Naive thymus-derived CD4-positive, alpha-beta T cell (primary cell): ENCODE measurements around the gene VANGL1. TPM values are rescaled to one million over a fixed set of nuclear protein-coding genes. Genes with fewer than 3 reads are reported as not detected.

Source experiments
- ATAC-seq: fragments of 150-1000 bp; cut with Tn5 transposase; 2 replicates; pipeline ENCODE4 v1.10.0; 2021; ENCODE audit warnings: mild to moderate bottlenecking, moderate library complexity
- CTCF ChIA-PET: fragments of 350-600 bp; sonication (Branson Sonifier 250); formaldehyde crosslinking; loops from one replicate; lab custom pipeline; 2021; ENCODE audit warnings: antibody characterized with exemption; lab: Charles Lee
- POLR2A ChIA-PET: fragments of 350-600 bp; sonication (Branson Sonifier 250); formaldehyde crosslinking; loops from one replicate; lab custom pipeline; 2021; ENCODE audit warnings: antibody characterized with exemption, inconsistent platforms; lab: Charles Lee
- DNase-seq, 9 donors: peaks; one replicate each; pipeline versions ENCODE4 v3.0.0 to v3.0.0-alpha.2; 2020 to 2022; ENCODE audit warnings: mixed read lengths in 1 of 9
- H3K27ac ChIP-seq: one replicate; pipeline ENCODE4 v1.7.0; 2013; ENCODE audit warnings: mild to moderate bottlenecking, low read depth, low read length, moderate library complexity
- H3K27me3 ChIP-seq, 2 donors: one replicate each; pipeline ENCODE4 v1.7.0; 2013; ENCODE audit warnings: low read length in 2 of 2, mild to moderate bottlenecking in 2 of 2, moderate library complexity in 2 of 2; ENCODE audit not compliant: control insufficient read depth in 2 of 2, insufficient read depth in 2 of 2
- H3K36me3 ChIP-seq, 3 experiments: 1 replicate in 2 of 3; 2 replicates in 1 of 3; pipeline ENCODE4 v1.7.0; 2013; ENCODE audit warnings: low read length in 3 of 3, mild to moderate bottlenecking in 3 of 3, moderate library complexity in 1 of 3; ENCODE audit not compliant: insufficient read depth in 3 of 3, control insufficient read depth in 2 of 3
- H3K4me1 ChIP-seq, 2 donors: one replicate each; pipeline ENCODE4 v1.7.0; 2013; ENCODE audit warnings: low read length in 2 of 2, mild to moderate bottlenecking in 2 of 2, moderate library complexity in 1 of 2; ENCODE audit not compliant: control insufficient read depth in 2 of 2, insufficient read depth in 2 of 2
- H3K4me3 ChIP-seq: 2 replicates; pipeline ENCODE4 v1.7.0; 2013; ENCODE audit warnings: mild to moderate bottlenecking, low read length
- H3K9me3 ChIP-seq, 3 experiments: 1 replicate in 2 of 3; 2 replicates in 1 of 3; pipeline ENCODE4 v1.7.0; 2013; ENCODE audit warnings: low read length in 3 of 3; ENCODE audit not compliant: control insufficient read depth in 2 of 3
- H3K27ac Mint-ChIP-seq, 9 donors: one replicate each; pipeline ENCODE4 v1.8.0; 2020 to 2022; ENCODE audit warnings: mixed read lengths in 9 of 9, mild to moderate bottlenecking in 8 of 9, moderate library complexity in 5 of 9, inconsistent platforms in 2 of 9
- H3K27me3 Mint-ChIP-seq, 5 donors: one replicate each; pipeline ENCODE4 v1.8.0; 2021 to 2022; ENCODE audit warnings: mixed read lengths in 5 of 5, mild to moderate bottlenecking in 1 of 5
- H3K36me3 Mint-ChIP-seq, 5 donors: one replicate each; pipeline ENCODE4 v1.8.0; 2020 to 2022; ENCODE audit warnings: mixed read lengths in 5 of 5, mild to moderate bottlenecking in 3 of 5, inconsistent platforms in 1 of 5
- H3K4me1 Mint-ChIP-seq, 7 donors: one replicate each; pipeline ENCODE4 v1.8.0; 2020 to 2022; ENCODE audit warnings: mixed read lengths in 7 of 7, mild to moderate bottlenecking in 3 of 7, inconsistent platforms in 1 of 7
- H3K4me3 Mint-ChIP-seq, 10 donors: one replicate each; pipeline ENCODE4 v1.8.0; 2020 to 2022; ENCODE audit warnings: mild to moderate bottlenecking in 10 of 10, mixed read lengths in 10 of 10, moderate library complexity in 6 of 10, inconsistent platforms in 2 of 10
- H3K9me3 Mint-ChIP-seq, 11 donors: one replicate each; pipeline ENCODE4 v1.8.0; 2020 to 2022; ENCODE audit warnings: mixed read lengths in 11 of 11, mild to moderate bottlenecking in 4 of 11, inconsistent platforms in 1 of 11, moderate library complexity in 1 of 11
- intact Hi-C, 2 donors: fragments of 100-400 bp; cut with micrococcal nuclease; formaldehyde crosslinking; loops; one replicate each; pipeline ENCODE4 v1.15.1; 2023
- polyA plus RNA-seq, 2 donors: library from polyadenylated mRNA; unstranded; fragments of 300-500 nt; fragmentation: Illumina TruSeq; gene quantifications; one replicate each; pipeline ENCODE4 v1.2.3, GENCODE V29; 2021
- total RNA-seq, 6 experiments: library from RNA in 5 of 6; stranded (reverse) in 5 of 6; gene quantifications; 1 replicate in 5 of 6; 2 replicates in 1 of 6; pipeline ENCODE4 v1.2.3 and lab custom pipeline; 2021 to 2026

Gene VANGL1
- total and polyA plus RNA-seq, 7 experiments from 2014 or later: 0.54 to 13.3 (median 1.5) TPM

DNA sequence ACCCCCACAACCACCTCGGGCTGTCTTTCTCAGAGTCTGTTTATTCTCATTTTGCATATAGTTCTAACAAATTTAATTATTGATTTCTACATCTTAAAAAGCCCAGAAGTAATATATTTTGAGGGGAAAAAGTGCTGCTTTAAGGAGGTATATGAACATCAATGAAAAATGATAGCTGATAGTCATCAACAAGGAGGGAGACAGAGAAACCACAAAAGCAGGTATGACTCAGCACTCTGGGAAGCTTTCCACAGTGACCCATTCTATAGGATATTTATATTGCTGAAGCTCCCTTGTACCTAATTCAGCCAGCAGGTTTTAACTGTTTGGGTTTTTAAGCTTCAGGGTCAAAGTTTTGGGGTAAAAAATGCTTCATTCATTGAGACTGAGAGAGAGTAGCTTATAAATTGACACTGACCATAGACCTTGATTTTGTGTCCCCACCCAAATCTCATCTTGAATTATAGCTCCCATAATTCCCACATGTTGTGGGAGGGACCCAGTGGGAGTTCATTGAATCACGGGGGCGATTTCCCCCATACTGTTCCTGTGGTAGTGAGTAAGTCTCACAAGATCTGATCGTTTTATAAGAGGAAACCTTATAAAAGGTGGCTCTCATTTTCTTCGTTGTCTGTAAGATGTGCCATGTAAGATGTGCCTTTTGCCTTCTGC is 27.4 kb downstream of the VANGL1 start:
- no peak overlapping the region for H3K27ac Mint-ChIP-seq

DNA sequence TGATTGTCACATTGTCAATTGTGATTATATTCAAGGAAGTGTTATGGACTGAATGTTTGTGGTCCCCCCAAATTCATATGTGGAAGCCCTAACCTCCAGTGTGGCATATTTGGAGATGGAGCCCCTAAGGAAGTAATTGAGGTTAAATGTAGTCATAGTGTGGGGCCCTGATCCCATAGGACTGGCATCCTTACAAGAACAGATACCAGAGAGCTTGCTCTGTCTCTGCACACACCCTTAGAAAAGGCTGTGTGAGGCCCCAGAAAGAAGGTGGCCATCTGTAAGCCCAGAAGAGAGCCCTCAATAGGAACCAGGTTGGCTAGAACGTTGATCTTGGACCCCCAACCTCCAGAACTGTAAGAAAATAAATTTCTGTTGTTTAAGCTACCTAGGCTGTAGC is 28.1 kb downstream of the VANGL1 start:
- no peaks in the 10 kb centered on the region for H3K27me3 ChIP-seq
- intact Hi-C loops: no loop called here
- no peak overlapping the region for H3K4me3 ChIP-seq
- H3K9me3 ChIP-seq: no peaks in the 10 kb centered on the region
- no peak overlapping the region for H3K27ac ChIP-seq
- CTCF ChIA-PET: no interaction called here
- Mint-ChIP-seq H3K4me1 (peaks cover 0 to 12% (median 0%) of the 10 kb centered on the region in 7 donors), H3K4me3 (no peak overlapping the region), H3K9me3 (peaks cover 0 to 3% (median 0%) of the 10 kb centered on the region in 11 donors), H3K27me3 (no peaks in the 10 kb centered on the region), H3K36me3 (peaks cover 0 to 27% (median 0%) of the 10 kb centered on the region in 5 donors), H3K27ac (no peak overlapping the region)
- DNase-seq: no peak
- POLR2A ChIA-PET: no interaction called here
- no peaks in the 10 kb centered on the region for H3K4me1 ChIP-seq
- no peak for ATAC-seq
- no peaks in the 10 kb centered on the region for H3K36me3 ChIP-seq

More for the DNA sequence above, 27.4 kb downstream of the VANGL1 start:
- Mint-ChIP-seq H3K9me3 (peaks cover 0 to 3% (median 0%) of the 10 kb centered on the region in 11 donors), H3K4me3 (no peak overlapping the region), H3K27me3 (no peaks in the 10 kb centered on the region), H3K4me1 (peaks cover 0 to 12% (median 0%) of the 10 kb centered on the region in 7 donors), H3K36me3 (peaks cover 0 to 30% (median 0%) of the 10 kb centered on the region in 5 donors)
- POLR2A ChIA-PET: no interaction called here
- no peak overlapping the region for H3K4me3 ChIP-seq
- no peaks in the 10 kb centered on the region for H3K36me3 ChIP-seq
- intact Hi-C loops: no loop called here
- no peaks in the 10 kb centered on the region for H3K27me3 ChIP-seq
- no peaks in the 10 kb centered on the region for H3K4me1 ChIP-seq
- no peak overlapping the region for H3K27ac ChIP-seq
- ATAC-seq (no peak), DNase-seq (no peak)
- H3K9me3 ChIP-seq: no peaks in the 10 kb centered on the region
- CTCF ChIA-PET: no interaction called here

DNA sequence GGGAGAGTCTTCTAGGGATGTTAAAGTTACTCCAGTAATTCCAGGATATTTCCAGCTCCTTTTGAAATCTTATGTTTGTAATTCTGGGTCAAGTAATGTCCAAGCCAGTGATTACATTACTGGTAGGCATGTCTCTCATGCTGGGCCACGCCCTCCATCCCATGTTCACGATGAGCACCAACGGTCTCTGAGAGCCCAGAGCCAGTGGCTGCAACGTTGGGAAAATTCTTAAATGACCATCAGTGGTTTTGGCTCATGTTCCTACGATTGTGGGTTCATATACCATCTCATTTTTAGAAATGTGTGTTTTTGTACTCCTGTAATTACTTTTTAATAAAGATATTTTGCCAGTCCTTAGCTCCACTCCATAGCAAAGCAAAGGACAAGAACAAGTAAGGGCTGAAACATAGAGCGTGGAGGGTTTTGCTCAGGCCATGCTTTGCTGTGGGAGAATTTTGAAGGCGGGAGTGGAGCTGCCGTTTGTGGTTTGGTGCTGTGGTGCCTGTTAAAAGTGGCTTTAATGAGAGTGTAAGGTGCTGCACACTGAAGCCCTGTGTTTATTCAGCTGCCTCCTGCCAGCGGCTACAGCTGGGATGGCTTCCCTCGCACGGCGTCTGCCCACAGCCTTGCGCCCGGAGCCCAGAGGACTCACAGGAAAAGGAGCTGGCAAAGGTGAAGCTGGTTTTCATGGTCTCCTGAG is 28.9 kb downstream of the VANGL1 start:
- intact Hi-C loops: no loop called here
- peaks cover 0 to 27% (median 0%) of the 10 kb centered on the region in 5 donors for H3K36me3 Mint-ChIP-seq
- H3K27ac Mint-ChIP-seq: peak overlapping the region in 1 of 9 donors; percentile 15
- H3K9me3 Mint-ChIP-seq: peaks cover 0 to 3% (median 0%) of the 10 kb centered on the region in 11 donors
- ATAC-seq (no peak), DNase-seq (no peak)
- no peaks in the 10 kb centered on the region for H3K27me3 Mint-ChIP-seq
- H3K4me1 Mint-ChIP-seq: peaks cover 0 to 12% (median 0%) of the 10 kb centered on the region in 7 donors
- H3K4me1 ChIP-seq: no peaks in the 10 kb centered on the region
- no peak overlapping the region for H3K4me3 Mint-ChIP-seq
- H3K27ac ChIP-seq: no peak overlapping the region
- no peaks in the 10 kb centered on the region for H3K36me3 ChIP-seq
- POLR2A ChIA-PET: no interaction called here
- CTCF ChIA-PET: no interaction called here
- H3K9me3 ChIP-seq: no peaks in the 10 kb centered on the region
- no peaks in the 10 kb centered on the region for H3K27me3 ChIP-seq
- H3K4me3 ChIP-seq: no peak overlapping the region

DNA sequence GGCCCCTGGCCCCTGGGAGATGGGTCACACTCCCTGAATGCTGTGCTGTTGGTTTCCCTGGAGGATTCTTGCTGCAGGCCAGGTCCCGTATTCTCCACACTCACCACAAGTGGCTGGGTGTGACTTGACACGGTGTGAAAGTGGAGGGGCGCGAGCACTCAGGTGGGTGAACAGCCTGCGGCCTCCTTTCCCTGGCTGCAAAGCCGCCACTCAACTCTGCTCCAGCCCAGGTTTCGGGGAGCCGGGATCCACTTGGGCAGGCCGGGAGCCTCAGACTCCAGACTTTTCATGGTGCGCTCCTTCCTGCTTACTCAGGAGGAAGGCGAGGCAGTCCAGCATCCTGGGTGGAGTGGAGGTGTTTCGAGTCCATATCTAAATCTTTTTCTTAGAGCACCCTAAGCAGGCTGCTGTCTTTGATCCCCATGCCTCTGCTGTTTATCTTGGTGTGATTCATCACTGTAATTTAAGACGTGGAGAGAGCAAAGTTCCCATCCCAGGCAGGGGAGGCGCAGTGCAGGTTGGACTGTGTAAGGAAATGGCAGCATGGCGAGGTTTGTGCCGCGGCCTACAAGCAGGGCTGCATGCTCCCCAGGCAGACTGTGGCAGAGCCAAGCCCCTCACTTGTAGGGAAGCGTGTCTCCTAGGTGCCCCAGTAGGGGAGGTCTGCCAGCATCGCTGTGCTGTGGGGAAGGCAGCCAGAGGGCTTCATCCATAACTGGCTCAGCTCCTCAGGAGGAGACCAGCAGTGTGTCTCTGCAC is 29.6 kb downstream of the VANGL1 start:
- DNase-seq (no peak), ATAC-seq (no peak)
- Histone ChIP-seq H3K27ac (no peak overlapping the region), H3K36me3 (no peaks in the 10 kb centered on the region), H3K4me1 (no peaks in the 10 kb centered on the region), H3K27me3 (no peaks in the 10 kb centered on the region), H3K4me3 (no peak overlapping the region), H3K9me3 (no peaks in the 10 kb centered on the region)
- H3K9me3 Mint-ChIP-seq: peaks cover 0 to 3% (median 0%) of the 10 kb centered on the region in 11 donors
- intact Hi-C loops: no loop called here
- no peaks in the 10 kb centered on the region for H3K27me3 Mint-ChIP-seq
- no peak overlapping the region for H3K4me3 Mint-ChIP-seq
- H3K27ac Mint-ChIP-seq: no peak overlapping the region
- ChIA-PET CTCF (no interaction called here), POLR2A (no interaction called here)
- H3K36me3 Mint-ChIP-seq: peaks cover 0 to 23% (median 0%) of the 10 kb centered on the region in 5 donors
- H3K4me1 Mint-ChIP-seq: peaks cover 0 to 12% (median 0%) of the 10 kb centered on the region in 7 donors

DNA sequence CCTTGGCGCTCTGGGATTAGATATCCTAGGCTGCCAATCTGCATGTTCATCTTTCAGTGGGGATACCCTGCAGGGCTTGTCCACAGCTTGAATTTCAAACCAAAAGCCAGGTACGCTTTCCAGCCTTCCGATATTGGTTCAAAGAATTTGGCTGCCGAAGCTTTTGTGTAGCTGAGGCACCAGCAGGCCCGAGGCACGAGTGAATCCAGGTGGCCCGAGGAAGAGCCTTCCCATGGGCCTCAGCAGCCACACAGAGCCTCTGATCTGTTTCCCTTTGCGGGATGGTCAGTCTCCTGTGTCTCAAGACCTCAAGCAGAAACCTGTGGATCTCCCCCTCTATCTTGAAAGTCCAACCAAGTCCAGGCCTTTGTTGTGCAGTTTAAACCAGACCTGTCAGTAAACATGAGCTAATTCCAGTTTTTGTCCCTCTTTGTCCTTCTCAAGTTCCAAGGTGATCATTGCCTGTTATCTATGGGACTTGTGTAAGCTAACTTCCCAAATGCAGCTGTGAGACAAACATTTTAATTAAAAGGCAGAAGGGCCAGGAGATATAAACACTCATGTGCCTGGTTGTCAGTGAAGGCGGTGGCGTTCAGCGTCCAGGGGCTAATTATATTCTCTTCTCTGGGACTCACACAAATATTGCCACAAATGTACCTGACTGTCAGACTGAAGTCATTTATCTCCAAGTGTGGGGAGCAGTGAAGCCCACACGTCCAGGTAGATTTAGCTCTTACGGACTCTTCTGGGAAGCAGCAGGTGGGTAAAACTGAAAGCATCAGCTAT is 30.6 kb downstream of the VANGL1 start:
- H3K27ac ChIP-seq: no peak overlapping the region
- Mint-ChIP-seq H3K9me3 (peaks cover 0 to 3% (median 0%) of the 10 kb centered on the region in 11 donors), H3K36me3 (peaks cover 0 to 21% (median 0%) of the 10 kb centered on the region in 5 donors), H3K4me3 (no peak overlapping the region), H3K27me3 (no peaks in the 10 kb centered on the region), H3K4me1 (peaks cover 0 to 14% (median 0%) of the 10 kb centered on the region in 7 donors), H3K27ac (no peak overlapping the region)
- ChIA-PET POLR2A (no interaction called here), CTCF (interaction anchor here (0.6 kb wide), 1 partner anchor 418 kb away, joined by 3 read pairs; no protein-coding TSS in a partner anchor)
- H3K4me1 ChIP-seq: no peaks in the 10 kb centered on the region
- ATAC-seq (no peak), DNase-seq (no peak)
- no peaks in the 10 kb centered on the region for H3K36me3 ChIP-seq
- no peaks in the 10 kb centered on the region for H3K9me3 ChIP-seq
- no peak overlapping the region for H3K4me3 ChIP-seq
- intact Hi-C loops: no loop called here
- no peaks in the 10 kb centered on the region for H3K27me3 ChIP-seq

DNA sequence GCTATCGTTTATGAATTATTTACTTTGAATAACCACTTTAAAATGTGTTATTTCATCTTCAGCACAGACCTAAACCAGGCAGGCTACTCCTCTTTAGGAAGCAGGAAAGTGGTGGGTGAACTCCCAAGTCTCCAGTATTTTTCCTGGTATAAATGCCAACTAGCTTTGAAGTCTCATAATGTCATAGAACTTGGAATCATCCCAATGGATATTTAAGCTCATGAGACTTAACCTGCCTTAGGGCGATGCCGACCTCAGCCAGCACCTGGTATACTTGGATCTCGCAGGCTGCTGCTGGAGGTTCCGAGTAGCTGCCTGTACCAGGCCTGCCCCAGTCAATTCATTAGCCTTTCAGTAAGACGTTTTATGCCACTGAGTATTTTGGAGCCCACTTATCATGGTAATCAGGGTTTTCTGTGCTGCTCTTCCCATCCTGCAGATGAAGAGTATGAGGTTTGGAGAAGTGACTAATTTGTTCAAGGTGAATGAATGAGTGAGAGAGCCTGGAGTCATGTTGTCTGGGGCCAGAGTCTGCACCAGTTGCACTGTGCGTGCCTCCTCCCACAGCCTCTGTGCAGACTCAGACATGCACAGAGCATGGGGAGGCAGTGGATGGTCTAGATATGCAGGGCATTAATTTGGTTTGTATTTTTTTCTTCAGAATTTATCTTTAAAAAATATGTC is 34.9 kb downstream of the VANGL1 start:
- H3K27me3 ChIP-seq: no peaks in the 10 kb centered on the region
- H3K4me1 ChIP-seq: no peaks in the 10 kb centered on the region
- Mint-ChIP-seq H3K27me3 (no peaks in the 10 kb centered on the region), H3K9me3 (no peaks in the 10 kb centered on the region), H3K4me1 (peaks cover 0 to 5% (median 0%) of the 10 kb centered on the region in 7 donors), H3K36me3 (peaks cover 0 to 3% (median 0%) of the 10 kb centered on the region in 5 donors), H3K4me3 (no peak overlapping the region), H3K27ac (no peak overlapping the region)
- no peak overlapping the region for H3K4me3 ChIP-seq
- H3K36me3 ChIP-seq: no peaks in the 10 kb centered on the region
- ATAC-seq (no peak), DNase-seq (no peak)
- intact Hi-C loops: no loop called here
- ChIA-PET CTCF (no interaction called here), POLR2A (no interaction called here)
- no peak overlapping the region for H3K27ac ChIP-seq
- no peaks in the 10 kb centered on the region for H3K9me3 ChIP-seq
